Motor neuron (in vitro differentiated cells): ENCODE measurements around the gene ZBED6. TPM values are rescaled to one million over a fixed set of nuclear protein-coding genes. Genes with fewer than 3 reads are reported as not detected.
A peak's percentile ranks its signal among the peaks of the same experiment; 100 is the strongest.
"Not testable (repeated sequence)": the region's sequence is repeated elsewhere in the genome, so short reads cannot be mapped to it uniquely, and the experiment has no call there.

Experiments
- ATAC-seq, 8 experiments: fragments of 200-7000 bp; cut with Tn5 transposase; replicated peaks in 6 of 8; 2 replicates each; pipeline ENCODE4 v1.8.0; 2021; ENCODE audit warnings: mild to moderate bottlenecking in 8 of 8, moderate library complexity in 8 of 8
- H3K27ac ChIP-seq, 2 donors: fragments of 250-450 bp; sonication (Bioruptor Pico); 2 replicates each; pipeline ENCODE4 v1.9.0; 2021; ENCODE audit warnings: antibody characterized with exemption in 2 of 2, mild to moderate bottlenecking in 2 of 2, moderate library complexity in 1 of 2
- H3K4me1 ChIP-seq, 2 donors: fragments of 250-450 bp; sonication (Bioruptor Pico); replicated peaks in 1 of 2; 2 replicates each; pipeline ENCODE4 v1.6.1; 2021; ENCODE audit warnings: antibody characterized with exemption in 2 of 2, mild to moderate bottlenecking in 2 of 2, moderate library complexity in 1 of 2
- H3K4me3 ChIP-seq, 5 donors: fragments of 250-450 bp; sonication (Bioruptor Pico); 2 replicates each; pipeline ENCODE4 v1.9.0; 2021; ENCODE audit warnings: antibody characterized with exemption in 5 of 5, mild to moderate bottlenecking in 5 of 5, moderate library complexity in 4 of 5
- WGBS, 10 experiments: fragments of 450-650 bp; shearing (Covaris generic); methylation state at CpG; one replicate each; pipeline ENCODE4 v1.0.0; 2022; 5-methylcytosine and 5-hydroxymethylcytosine counted together
- in situ Hi-C, 9 experiments: fragments of 400-800 bp; cut with MboI; loops; one replicate each; pipeline ENCODE4 v1.15.0; 2021; ENCODE audit warnings: low sequenced_read_pairs in 9 of 9, low pct_unique_long_range_greater_than_20kb in 2 of 9; ENCODE audit not compliant: unreplicated experiment in 9 of 9
- total RNA-seq, 8 experiments: library from RNA; unstranded; fragments of 300-600 nt; gene quantifications; 2 replicates each; pipeline versions ENCODE4 v1.2.3 to v1.2.4, GENCODE V29; 2022

The ZBED6 gene, protein sequence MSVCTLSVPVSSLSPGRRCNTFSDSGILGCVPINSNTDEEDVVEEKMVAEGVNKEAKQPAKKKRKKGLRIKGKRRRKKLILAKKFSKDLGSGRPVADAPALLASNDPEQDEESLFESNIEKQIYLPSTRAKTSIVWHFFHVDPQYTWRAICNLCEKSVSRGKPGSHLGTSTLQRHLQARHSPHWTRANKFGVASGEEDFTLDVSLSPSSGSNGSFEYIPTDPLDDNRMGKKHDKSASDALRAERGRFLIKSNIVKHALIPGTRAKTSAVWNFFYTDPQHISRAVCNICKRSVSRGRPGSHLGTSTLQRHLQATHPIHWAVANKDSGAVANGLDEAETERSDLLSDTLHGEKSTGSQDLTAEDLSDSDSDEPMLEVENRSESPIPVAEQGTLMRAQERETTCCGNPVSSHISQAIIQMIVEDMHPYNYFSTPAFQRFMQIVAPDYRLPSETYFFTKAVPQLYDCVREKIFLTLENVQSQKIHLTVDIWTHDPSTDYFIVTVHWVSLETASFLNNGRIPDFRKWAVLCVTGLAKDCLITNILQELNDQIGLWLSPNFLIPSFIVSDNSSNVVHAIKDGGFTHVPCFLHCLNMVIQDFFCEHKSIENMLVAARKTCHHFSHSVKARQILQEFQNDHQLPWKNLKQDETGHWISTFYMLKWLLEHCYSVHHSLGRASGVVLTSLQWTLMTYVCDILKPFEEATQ (N-terminal part only)
- 10 to 100 TPM in 7 of 8 experiments, 1 to 10 TPM in 1; 8.3 to 57.4 (median 13.5) TPM for total RNA-seq

DNA sequence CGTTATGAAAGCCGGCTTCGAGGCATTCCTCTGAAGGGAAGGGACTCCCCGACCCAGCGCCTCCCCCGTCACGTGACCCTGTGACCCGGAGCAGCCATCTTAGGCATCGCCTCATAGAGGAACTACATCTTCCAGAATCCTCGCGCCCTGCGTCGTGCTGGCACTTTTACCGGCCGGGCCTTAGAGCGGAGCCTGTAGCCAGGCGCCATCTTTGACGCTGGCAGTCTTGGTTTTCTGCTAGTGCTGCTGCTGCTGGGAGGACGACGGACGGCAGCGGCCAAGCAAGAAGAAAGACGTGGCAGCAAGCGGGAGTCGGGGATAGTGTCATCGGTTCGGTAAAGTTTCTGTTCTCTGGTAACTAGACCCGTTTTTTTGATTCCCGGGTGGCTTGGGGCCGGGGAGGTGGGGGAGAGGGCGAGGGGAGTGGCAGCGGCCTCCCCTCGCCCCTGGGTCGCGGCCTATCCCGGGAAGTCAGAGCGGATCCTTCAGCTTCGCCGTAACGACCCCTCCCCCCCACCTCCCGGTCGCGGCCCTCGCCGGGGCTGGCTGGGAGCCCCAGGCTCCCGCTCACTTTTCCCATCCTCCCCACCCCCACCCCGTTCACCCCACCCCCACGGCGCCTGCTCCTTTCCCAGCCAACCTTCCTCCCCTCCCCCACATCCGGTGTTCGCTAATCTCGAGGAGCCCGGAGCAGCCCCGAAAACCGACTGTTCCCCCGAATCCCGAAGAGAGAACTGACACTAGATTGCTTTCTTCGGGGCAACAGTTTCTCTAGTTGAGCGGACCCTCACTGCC, at the start of gene ZBED6, which contains the start of gene ZC3H11A:
TSS of gene ZBED6 (plus strand) at position 183 of the 795 bp plus-strand sequence. CDS start 1,900 bp downstream, outside the sequence.
TSS of gene ZC3H11A (plus strand) at position 183 of the 795 bp plus-strand sequence. CDS start 21,448 bp downstream, outside the sequence.
- H3K27ac ChIP-seq: peak within 1 kb of the TSS; percentile 98 to 99
- peak; percentile 90 to 97 (median 96) for ATAC-seq
- WGBS, 10 experiments: 0 to 6% (median 0%) methylated on average over 2 to 18 of the region's 59 CpGs; no CpG with 5 or more reads in 3 of the 10 experiments
- peak within 1 kb of the TSS; percentile 56 to 90 (median 69) for H3K4me3 ChIP-seq
- H3K4me1 ChIP-seq: peaks cover 12 to 17% of the 10 kb centered on the region in 2 donors
- in situ Hi-C loops: no loop called here

DNA sequence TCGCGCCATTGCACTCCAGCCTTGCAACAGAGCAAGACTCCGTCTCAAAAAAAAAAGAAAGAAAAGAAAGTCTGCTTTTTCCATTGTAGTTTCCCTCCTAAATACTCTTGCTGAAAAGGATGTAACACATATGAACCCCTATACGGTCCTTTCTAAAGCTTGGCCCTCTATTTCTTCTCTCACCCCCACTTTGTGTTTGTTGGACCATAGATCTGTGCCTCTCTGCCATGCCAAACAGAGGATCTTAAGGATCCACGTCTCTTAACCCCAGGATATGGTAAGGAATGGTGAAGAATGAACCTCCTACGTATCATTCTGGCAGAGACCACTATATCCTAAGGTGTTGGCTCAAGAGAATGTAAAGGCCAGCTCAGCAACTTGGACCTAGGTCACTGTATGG, 49.1 kb upstream of the ZBED6 start:
- ATAC-seq: no peak
- Histone ChIP-seq H3K27ac (no peak overlapping the region), H3K4me1 (peaks cover 4 to 6% of the 10 kb centered on the region in 2 donors), H3K4me3 (no peak overlapping the region)
- WGBS, 10 experiments: 81 to 100% (median 92%) methylated on average over 1 to 6 of the region's 6 CpGs; no CpG with 5 or more reads in 3 of the 10 experiments
- in situ Hi-C loops: no loop called here

DNA sequence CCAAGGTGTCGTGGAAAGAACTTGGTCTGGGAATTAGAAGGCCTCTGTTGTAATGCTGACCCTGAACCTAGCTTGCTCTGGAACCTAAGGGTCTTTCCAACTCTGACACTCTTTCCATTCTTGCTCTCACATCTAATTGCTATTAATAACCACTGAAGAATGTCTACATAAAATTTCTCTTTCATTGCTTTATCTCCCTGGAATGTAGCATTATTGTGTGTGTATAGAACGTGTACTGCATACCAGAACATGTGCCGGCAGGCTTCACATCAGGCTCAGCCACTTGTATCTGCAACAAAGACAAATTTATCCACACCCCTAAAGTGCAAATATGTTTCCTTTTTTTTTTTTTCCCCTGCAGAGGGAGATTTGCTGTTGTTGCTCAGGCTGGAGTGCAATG, 44.4 kb upstream of the ZBED6 start:
- Histone ChIP-seq H3K4me1 (no peaks in the 10 kb centered on the region), H3K4me3 (no peak overlapping the region), H3K27ac (no peak overlapping the region)
- 29 to 100% (median 89%) methylated on average over 1 to 3 of the region's 3 CpGs; no CpG with 5 or more reads in 3 of the 10 experiments for WGBS, 10 experiments
- in situ Hi-C loops: no loop called here
- peak in 2 of 8 experiments; percentile 57 to 72 for ATAC-seq

DNA sequence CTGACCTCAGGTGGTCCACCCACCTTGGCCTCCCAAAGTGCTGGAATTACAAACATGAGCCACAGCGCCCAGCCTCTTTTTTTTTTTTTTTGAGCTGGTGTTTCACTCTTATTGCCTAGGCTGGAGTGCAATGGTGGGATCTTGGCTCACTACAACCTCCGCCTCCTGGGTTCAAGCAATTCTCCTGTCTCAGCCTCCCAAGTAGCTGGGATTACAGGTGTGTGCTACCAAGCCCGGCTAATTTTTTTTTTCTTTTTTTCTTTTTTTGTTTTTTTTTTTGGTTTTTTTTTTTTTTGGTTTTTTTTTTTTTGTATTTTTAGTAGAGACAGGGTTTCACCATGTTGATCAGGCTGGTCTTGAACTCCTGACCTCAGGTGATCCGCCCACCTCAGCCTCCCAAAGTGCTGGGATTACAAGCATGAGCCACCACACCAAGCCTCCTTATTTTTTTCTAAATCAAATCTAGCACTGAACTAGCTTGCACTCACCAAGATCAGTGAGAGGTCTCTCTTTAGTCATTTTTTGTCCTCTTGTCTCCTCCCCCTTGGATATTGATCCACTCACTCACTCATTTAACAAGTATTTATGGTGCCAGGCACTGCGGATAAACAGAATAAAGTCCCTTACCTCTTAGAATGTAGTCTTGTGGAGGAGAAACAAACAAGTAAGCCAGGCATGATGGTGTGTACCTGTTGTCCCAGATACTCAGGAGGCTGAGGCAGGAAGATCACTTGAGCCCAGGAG, 43.6 kb upstream of the ZBED6 start:
- 84 to 100% (median 90%) methylated on average over 1 to 5 of the region's 5 CpGs; no CpG with 5 or more reads in 1 of the 10 experiments for WGBS, 10 experiments
- in situ Hi-C loops, ATAC-seq, H3K27ac ChIP-seq, H3K4me3 ChIP-seq, H3K4me1 ChIP-seq: not testable (repeated sequence)

DNA sequence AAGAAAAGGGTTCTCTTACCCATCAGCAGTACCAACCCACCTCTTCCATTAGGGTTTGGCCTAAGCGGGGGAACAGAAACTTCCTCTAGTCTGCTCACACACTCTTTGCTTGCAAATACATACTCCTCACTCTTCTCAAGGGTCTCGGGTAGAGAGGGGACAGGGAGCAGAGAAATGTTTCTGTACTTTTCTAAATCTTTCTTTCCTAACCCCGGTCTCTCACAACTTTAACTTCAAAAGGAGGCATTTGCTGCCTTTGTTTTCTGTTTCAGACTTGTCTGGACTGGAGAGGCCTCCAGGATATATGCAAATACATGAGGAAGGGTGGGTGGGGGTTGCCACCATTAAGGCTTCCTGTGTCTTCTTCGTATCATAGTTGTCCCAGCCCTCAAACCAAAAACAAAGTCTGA, 41.0 kb upstream of the ZBED6 start:
- in situ Hi-C loops: no loop called here
- H3K4me1 ChIP-seq: no peaks in the 10 kb centered on the region
- no peak overlapping the region for H3K27ac ChIP-seq
- H3K4me3 ChIP-seq: no peak overlapping the region
- peak in 3 of 8 experiments; percentile 17 to 37 (median 23) for ATAC-seq
- WGBS, 10 experiments: 54 to 100% (median 65%) methylated on average over 1 to 4 of the region's 4 CpGs

DNA sequence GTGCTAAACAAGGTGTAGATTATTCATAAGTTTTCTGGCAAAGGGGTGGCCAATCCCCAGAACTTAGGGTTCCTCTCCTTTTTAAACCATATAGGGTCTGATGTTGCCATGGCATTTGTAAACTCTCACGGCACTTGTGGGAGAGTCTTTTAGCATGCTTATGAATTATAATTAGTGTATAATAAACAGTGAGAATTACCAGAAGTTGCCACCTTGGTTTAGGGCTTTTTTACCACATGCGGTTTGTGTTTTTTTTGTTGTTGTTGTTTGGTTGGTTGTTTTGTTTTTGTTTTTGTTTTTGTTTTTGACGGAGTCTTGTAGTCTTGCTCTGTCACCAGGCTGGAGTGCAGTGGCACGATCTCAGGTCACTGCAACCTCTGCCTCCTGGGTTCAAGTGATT, 39.4 kb upstream of the ZBED6 start:
- ATAC-seq: no peak
- Histone ChIP-seq H3K4me1 (no peaks in the 10 kb centered on the region), H3K27ac (no peak overlapping the region), H3K4me3 (no peak overlapping the region)
- WGBS, 10 experiments: 78 to 92% (median 86%) methylated on average over 1 to 4 of the region's 4 CpGs; no CpG with 5 or more reads in 3 of the 10 experiments
- in situ Hi-C loops: no loop called here

DNA sequence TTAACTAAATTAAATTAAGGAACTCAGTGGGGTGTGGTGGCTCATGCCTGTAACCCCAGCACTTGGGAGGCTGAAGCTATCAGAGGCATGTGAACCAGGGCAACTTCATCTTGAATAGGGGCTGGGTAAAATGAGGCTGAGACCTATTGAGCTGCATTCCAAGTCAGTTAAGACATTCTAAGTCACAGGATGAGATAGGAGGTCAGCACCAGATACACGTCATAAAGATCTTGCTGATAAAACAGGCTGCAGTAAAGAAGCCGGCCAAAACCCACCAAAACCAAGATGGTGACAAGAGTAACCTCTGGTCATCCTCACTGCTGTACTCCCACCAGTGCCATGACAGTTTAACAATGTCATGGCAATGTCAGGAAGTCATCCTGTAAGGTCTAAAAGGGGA, 36.7 kb upstream of the ZBED6 start:
- WGBS, 10 experiments: 63 to 100% (median 90%) methylated on average over 1 to 2 of the region's 2 CpGs; no CpG with 5 or more reads in 3 of the 10 experiments
- H3K27ac ChIP-seq, ATAC-seq, H3K4me1 ChIP-seq, H3K4me3 ChIP-seq, in situ Hi-C loops: not testable (repeated sequence)

DNA sequence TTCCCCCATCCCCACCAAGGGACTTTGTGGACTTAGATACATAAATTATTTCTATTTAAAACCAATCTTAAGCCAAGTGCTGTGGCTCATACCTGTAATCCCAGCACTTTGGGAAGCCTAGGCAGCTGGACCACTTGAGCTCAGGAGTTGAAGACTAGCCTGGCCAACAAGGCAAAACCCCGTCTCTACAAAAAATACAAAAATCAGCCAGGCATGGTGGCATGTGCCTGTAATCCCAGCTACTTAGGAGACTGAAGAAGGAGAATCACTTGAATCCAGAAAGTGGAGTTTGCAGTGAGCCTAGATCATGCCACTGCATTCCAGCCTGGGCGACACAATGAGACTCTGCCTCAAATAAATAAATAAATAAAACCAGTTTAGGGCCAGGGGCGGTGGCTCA, 34.9 kb upstream of the ZBED6 start:
- Histone ChIP-seq H3K27ac (no peak overlapping the region), H3K4me1 (no peaks in the 10 kb centered on the region), H3K4me3 (no peak overlapping the region)
- in situ Hi-C loops: no loop called here
- whole genome bisulfite sequencing, 10 experiments: 67 to 100% (median 93%) methylated on average over 1 to 3 of the region's 3 CpGs; no CpG with 5 or more reads in 2 of the 10 experiments
- no peak for ATAC-seq

DNA sequence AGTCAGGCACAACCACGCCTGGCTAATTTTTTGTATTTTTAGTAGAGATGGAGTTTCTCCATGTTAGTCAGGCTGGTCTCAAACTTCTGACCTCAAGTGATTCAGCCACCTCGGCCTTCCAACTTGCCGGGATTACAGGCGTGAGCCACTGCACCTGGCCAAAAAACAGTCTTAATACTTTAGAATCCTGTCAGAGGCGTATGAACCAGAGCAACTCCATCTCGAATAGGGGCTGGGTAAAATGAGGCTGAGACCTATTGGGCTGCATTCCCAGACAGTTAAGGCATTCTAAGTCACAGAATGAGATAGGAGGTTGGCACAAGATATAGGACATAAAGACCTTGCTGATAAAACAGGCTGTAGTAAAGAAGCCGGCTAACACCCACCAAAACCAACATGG, 33.5 kb upstream of the ZBED6 start:
- ATAC-seq, H3K4me1 ChIP-seq, in situ Hi-C loops, H3K4me3 ChIP-seq, H3K27ac ChIP-seq: not testable (repeated sequence)
- WGBS, 10 experiments: 70 to 95% (median 86%) methylated on average over 3 to 7 of the region's 7 CpGs; no CpG with 5 or more reads in 2 of the 10 experiments

DNA sequence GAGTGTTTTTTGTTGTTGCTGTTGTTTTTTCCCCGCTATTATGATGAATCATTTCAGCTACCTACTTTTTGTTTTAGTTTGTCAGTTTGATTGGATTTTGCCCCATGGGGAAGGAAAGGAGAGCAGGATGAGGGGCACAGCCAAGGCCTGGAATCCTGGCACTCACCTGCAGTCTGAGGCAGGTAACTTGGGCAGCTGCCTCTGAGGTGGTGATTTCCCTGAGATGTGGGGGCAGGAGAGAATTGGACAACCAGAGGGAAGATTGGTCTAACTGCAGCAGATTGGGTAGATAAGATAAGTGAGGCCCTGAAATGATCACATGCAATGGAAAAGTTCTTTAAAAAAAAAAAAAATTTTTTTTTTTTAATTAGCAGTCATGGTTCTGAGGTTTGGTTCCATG, 31.9 kb upstream of the ZBED6 start:
- Histone ChIP-seq H3K27ac (no peak overlapping the region), H3K4me1 (no peaks in the 10 kb centered on the region), H3K4me3 (no peak overlapping the region)
- in situ Hi-C loops: no loop called here
- 67 to 100% (median 86%) methylated on average over 1 of the region's 1 CpG; no CpG with 5 or more reads in 5 of the 10 experiments for WGBS, 10 experiments
- no peak for ATAC-seq

DNA sequence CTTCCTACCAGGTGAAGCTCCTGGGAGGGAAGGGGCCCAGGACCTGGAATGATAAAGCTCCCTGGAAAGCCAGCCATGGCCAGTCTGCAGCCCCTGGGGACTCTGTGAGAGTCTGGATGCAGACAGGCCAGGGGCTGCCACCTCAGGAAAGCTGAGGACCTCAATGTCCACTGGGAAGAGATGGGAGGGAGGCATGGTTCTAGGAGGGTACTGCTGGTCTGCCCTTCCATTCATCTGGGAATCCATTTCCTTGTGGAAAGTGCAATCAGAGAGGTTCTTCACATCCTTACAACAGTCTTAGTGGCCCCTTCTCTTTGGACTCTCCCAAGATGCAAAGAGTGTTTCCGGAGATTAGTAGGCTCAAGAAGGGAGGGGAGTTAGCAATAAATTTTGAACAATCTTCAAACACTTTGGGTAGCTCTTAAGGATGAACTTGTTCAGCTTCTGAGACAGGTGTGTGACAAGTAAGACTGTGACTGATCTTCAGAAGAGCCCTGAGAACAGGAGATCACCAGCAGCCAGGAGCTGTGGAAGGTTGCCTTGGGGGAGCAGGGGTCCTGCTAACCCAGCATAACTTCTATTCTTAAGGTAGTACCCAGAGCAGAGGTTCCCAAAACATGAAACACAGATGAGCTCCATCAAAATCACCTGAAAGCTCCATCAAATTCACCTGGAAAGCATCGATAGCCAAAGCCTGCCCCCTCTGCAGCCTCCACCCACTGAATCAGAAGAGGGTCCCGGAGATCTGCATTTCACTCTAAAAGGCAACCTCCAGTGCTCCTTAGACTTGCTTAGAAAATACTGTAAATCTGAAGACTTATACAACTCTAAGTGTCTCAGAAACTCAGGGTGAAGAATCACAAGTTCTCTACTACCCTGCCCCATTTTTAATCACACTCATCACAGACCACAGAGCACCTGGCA, 31.1 kb upstream of the ZBED6 start:
- peaks cover 0 to 5% of the 10 kb centered on the region in 2 donors for H3K4me1 ChIP-seq
- no peak overlapping the region for H3K27ac ChIP-seq
- 0 to 100% (median 60%) methylated on average over 1 to 3 of the region's 3 CpGs; no CpG with 5 or more reads in 3 of the 10 experiments for WGBS, 10 experiments
- in situ Hi-C loops: no loop called here
- H3K4me3 ChIP-seq: no peak overlapping the region
- no peak for ATAC-seq
